Islet precursor cell (in vitro differentiated cells): ENCODE results near the gene ZNF446.
"Not testable (repeated sequence)": the region's sequence is repeated elsewhere in the genome, so short reads cannot be mapped to it uniquely, and the experiment has no call there.

Experiments
- DNase-seq: peaks from one replicate; pipeline ENCODE4 v3.0.0-alpha.2; 2018

The ZNF446 gene

DNA sequence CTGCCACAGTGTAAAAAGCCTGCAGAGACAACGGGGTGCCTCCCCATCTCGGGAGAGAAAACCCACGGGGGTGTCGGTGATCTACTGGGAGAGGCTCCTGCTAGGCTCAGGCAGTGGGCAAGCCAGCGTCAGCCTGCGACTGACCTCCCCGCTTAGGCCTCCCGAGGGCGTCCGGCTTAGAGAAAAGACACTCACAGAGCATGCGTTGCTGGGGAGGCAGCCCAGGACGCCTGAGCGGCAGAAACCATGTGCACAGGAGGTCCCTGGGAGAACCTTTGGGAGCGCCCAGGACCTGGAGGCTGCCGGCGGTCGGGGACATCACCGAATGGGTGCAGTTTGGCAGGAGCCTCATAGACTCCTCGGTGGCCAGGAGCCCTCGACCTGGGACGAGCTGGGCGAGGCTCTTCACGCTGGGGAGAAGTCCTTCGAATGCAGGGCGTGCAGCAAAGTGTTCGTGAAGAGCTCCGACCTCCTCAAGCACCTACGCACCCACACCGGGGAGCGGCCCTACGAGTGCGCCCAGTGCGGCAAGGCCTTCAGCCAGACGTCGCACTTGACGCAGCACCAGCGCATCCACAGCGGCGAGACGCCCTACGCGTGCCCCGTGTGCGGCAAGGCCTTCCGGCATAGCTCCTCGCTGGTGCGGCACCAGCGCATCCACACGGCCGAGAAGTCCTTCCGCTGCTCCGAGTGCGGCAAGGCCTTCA lies 5.2 kb upstream of the ZNF446 start:
- DNase-seq = not testable (repeated sequence)

DNA sequence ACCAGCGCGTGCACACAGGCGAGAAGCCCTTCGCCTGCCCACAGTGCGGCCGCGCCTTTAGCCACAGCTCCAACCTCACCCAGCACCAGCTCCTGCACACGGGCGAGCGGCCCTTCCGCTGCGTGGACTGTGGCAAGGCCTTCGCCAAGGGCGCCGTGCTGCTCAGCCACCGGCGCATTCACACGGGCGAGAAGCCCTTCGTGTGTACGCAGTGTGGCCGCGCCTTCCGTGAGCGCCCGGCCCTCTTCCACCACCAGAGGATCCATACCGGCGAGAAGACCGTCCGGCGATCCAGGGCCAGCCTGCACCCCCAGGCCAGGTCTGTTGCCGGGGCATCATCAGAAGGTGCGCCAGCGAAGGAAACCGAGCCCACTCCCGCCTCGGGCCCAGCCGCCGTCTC lies 4.4 kb upstream of the ZNF446 start:
- no peak for DNase-seq

DNA sequence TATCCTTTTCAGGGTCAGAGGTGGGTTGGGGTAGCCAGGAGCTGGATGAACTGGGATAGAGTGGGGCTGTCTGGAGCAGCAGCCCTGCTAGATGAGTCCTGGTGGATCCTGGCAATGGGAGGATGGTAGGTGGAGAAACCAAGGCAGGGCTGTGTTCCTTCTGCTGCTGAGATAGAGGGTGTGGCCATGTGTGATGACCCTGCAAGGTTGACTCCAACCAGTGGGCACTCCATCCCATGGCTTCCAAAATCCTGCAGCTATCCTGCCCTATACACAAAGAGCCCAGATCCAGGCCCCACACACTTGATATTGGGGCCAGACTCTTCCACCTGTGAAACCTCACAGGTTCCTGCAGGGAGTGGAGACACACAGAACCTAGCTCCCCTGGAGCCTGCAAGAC lies 2.4 kb upstream of the ZNF446 start:
- DNase-seq = no peak

DNA sequence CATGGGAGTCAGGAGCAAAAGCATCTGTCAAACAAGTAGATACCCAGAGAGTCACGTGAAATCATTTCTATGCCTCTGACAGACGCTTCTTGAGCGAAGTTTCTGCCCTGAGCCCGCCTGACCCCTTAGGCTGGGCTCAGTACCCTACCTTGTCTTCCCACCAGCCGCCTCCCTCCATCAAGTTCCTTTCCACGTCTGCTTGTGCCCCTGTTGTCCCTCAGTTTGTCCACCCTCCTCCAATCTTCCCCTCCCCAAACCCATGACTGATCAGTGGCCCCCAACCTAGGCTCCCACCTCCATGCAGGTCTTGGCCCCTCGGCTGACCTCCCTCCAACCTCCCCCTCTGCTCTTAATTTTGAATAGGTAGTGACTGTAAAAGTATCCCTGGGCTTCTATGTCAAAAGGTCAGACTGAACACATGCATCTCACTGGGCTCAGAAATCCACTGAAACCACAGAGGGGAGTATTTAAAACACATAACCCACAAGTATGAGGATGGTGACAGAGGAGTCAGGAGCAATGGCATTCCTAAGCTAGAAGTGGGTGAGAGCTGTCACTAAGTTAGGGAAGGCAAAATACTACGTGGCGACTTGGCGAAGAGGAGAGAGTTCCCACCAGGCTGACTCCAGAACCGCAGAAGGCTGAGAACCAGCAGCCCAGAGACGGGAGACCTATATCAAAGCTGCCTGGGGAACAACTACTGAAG lies 1.7 kb upstream of the ZNF446 start:
- DNase-seq = peak; percentile 51

DNA sequence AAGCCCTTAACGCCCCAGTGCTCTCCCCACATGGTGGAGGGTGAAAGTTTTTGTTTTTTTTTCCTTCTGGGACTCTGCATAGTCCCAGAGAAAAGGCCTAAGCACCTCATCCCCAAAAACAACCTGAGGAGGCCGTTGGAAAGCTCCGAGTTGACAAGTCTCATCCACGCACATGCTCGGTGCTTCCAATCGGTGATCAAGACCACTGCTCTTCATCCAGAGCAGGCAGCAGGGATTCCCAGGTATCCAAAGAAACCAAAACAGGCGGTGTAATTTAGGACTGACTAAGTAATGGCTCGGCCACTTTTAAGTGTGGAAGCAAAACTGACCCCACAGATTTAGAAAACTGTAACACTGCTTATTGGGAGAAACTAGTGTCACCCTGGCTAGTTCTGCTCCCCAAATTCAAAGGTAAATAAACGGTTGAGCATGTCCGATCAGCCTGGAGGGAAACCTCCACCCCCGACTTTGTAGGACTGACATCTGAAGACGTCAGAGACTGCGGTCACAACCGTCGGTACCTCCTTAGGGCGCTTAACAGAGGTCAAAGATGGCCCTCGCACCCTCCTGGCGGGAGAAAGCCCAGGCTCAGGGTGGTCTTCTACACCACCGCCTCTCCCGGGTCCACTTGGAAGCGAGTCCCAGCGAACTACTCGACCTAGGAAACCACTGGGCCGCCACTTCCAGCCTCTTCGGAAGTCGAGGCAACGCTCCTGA lies 997 bp upstream of the ZNF446 start:
- peak; percentile 51 for DNase-seq

DNA sequence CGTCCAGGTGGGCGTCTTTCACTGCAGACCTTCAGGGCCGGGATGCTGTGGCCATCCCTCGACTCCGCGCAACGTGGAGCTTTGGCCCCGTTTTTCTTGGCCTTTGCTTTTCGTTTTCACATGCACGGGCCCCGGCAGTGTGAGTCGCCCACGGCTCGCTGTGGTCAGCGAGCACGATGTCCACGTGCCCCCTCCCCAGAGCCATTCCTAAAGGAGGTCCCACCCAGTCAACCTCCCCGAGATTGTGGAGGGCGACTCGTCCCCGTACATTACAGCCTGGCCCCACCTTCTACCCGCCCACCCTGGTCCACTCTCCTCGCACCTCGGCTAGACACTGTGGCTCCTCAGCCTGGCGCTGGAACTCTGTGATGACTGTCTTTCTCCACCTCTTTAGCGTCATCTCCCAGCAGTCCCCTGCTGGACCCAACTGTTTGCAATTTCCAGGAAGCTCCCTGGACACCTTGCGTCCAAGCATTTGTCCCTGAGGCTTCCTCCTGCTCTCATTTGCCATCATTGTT lies 405 bp downstream of the ZNF446 start:
- peak; percentile 57 for DNase-seq

DNA sequence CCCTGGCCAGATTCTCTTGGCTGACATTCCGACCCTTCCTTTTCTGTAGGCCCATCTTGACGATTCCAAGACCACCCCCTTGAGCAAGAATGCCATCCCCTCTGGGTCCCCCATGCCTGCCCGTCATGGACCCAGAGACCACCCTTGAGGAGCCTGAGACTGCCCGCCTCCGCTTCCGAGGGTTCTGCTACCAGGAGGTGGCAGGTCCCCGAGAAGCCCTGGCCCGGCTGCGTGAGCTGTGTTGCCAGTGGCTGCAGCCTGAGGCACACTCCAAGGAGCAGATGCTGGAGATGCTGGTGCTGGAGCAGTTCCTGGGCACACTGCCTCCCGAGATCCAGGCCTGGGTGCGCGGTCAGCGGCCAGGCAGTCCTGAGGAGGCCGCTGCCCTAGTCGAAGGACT lies 978 bp downstream of the ZNF446 start:
- peak; percentile 50 for DNase-seq

DNA sequence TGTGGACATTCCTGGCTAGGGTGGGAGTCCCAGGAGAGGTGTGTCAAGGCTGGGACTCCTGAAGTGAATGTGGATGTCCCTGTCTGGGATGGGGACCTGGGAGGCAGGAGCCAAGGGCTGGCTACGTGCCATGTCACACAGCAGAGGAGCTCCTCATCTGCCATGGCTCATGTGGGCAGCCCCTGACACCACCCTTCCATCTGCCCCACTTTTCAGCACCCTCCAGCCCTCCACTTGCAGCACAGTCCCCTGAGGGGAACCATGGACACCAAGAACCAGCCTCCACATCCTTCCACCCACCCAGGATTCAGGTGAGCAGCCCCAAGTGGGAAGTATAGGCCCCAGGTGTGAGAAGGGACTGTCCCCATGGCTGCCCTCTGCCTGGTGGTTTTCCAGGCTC lies 1.7 kb downstream of the ZNF446 start:
- DNase-seq = no peak

DNA sequence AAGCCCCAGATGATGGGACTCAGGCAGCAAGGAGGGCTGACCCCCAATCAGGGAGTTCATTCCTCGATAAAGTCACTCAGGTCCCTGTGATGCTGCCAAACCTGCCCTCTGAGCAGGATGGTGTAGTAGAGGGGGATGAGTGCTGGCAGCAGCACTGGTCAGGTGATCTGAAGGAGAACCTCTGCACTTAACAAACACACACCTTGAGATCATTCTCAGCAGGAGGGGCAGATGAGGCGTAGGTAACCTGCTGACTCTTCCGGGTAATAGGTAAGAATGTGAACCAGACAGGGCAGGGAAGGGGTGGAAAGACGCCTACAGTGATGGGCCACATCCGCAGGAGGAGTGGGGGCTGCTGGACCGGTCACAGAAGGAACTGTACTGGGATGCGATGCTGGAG lies 3.2 kb downstream of the ZNF446 start:
- no peak for DNase-seq

DNA sequence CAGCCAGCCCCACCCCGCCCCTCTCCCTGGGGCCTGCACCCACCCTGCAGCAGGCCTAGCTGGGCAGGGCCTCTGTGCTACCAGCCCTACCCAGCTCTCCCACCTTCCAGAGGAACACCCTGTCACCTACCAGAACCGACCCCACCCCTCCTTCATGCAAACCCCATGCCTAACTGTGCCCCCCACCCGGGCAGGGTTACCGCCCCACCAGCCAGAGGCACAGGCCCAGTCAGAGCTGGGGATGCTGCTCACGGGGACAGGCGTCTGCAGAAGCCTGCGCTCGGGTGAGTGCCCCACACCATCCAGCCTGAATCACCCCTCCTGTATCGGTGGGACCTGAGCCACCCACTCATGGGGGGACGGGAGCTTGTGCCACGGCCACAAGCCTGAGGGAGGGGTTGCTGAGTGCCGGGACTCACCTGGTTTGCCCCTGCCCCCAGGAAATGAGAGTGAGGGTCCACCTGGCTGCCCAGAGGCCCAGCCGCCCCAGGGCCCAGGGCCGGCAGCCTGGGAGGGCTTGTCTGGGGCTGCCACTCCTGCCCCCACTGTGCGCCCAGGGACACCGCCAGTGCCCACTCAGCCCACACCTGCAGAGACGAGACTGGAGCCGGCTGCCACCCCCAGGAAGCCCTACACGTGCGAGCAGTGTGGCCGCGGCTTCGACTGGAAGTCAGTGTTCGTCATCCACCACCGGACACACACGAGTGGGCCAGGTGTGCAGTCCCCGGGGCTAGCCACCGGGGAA lies 3.8 kb downstream of the ZNF446 start:
- no peak for DNase-seq

DNA sequence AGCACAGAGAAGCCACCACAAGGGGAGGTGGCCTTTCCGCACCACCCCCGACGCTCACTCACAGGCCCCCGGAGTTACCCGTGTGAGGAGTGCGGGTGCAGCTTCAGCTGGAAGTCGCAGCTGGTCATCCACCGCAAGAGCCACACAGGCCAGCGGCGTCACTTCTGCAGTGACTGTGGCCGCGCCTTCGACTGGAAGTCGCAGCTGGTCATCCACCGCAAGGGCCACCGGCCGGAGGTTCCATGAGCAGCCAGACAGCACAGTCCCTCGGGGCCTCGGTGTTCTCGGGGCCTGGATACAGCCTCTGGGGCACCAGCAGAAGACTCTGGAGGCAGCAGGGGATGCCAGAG lies 4.3 kb downstream of the ZNF446 start:
- DNase-seq = no peak

DNA sequence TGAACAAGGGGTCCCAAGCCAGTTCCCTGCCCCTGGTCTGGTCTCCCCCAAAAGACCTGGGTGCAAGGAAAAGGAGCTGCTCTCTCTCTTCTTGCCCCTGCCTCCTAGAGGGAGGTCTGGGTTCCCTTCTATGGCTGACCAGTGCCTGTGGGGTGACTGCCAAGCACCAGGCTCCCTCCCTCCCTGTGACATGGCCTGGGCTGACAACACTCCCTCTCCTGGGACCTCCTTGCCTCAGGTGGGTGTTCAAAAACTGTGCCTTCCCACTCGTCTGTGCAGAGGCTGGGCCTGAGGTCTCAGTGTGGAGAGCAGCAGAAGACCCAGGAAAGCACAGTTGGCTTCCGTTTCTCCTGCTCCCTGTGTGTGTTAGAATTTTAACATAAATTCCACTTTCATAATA lies 4.7 kb downstream of the ZNF446 start:
- DNase-seq = no peak

DNA sequence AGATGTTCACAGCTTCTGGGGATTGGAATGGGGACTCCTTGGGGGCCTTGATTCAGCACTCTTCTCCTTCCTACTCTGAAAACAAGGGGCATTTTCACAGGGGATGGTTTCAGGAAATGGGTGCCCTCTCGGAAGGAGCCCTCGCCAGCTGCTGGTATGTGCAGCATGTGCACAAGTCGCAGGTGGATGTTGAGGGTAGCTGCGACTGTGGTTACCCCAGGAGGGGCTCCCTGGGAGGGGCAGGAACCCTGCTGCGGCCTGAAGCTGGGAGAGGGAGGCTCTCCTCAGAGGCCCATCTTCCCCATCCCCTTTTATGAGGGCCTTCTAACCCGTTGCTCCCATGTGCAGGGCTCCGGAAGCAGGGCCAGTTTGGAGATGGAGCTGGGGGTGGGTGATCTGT lies 6.2 kb downstream of the ZNF446 start:
- no peak for DNase-seq

DNA sequence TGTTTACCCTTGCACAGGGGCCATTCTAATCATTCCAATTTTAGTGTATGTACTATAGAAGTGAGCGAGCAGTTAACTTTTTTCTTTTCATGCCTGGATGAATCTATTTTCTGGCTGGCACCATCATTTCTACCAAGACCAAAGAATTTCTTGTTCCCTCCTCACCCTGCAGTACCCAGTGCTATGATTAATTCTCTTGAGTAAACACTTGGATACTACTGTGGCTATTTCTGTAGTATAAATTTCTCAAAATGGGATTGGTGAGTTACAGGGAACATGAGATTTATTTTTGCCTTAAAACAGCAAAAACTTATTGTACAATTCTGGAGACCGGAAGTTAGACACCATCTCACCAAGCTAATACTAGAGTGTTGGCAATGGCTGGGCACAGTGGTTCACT lies 7.6 kb downstream of the ZNF446 start:
- no peak for DNase-seq

DNA sequence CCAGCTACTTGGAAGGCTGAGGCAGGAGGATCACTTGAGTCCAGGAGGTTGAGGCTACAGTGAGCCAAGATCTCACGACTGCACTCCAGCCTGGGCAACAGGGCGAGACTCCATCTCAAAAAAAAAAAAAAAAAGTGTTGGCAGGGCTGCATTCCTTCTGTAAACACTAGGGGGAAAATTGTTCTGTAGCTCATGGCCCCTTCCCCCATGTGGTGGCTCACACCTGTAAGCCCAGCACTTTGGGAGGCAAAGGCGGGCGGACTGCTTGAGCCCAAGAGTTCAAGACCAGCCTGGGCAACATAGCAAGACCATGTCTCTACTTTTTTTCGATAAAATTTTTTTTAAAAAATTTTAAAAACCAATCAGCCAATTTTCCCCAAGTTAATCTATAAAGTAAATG lies 8.2 kb downstream of the ZNF446 start:
- not testable (repeated sequence) for DNase-seq

DNA sequence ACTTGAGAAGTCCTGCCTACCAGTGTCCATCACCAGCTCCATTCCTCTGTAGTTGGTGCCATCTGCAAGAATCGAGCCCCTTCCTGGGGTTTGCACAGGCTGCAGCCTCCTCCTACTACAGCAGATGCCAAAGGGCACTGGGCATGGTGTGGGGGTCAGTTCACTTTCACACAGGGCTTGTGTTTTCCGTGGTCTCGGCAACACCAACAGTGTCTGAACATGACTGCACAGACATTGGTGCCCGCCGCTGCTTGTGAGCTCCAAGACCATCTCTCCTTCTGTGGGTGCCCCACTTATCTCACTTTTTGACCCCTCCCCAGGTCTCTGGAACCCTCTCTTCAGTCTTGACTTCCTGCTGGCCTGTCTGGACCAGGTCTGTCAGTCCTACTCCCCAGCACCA lies 15.2 kb downstream of the ZNF446 start:
- DNase-seq = no peak

DNA sequence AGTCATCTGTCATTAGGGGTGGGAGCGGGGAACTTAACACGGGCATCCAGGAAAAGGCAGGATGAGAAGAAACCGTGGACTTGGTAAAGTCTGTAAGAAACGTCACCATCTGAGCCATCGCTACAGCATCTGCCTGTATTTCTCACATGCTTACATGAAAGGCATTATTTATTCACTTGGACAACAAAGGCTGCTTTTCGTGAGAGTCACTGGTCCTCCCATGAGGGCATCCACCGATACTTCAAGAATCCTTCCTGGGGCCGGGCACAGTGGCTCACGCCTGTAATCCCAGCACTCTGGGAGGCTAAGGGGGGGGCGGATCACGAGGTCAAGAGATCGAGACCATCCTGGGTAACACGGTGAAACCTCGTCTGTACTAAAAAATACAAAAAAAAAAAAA lies 16.1 kb downstream of the ZNF446 start:
- no peak for DNase-seq

DNA sequence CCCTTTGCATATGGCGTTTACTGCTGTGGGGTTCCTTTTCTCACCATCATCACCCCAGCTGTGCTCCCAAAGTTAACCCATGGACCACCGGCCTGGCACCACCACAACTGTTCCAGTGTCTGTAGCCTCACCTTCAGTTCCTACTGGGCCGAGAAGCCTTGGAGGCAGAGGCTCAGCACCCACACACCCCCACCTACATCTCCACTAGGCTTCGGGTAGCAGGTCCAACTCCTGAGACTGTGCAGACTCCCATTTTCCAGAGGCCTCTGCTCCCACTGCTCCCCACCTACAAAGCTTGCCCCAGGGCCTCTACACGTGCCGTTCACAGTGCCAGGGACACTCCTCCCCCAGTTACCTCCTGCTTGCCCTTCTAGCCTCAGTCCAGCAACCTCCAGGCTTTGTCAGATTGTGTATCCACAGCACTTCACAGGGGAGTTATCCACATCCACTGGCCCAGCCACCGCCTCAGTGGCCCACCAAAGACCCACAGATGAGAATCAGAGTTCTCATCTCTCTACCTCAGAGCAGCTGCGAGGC lies 21.6 kb downstream of the ZNF446 start:
- peak; percentile 50 for DNase-seq

DNA sequence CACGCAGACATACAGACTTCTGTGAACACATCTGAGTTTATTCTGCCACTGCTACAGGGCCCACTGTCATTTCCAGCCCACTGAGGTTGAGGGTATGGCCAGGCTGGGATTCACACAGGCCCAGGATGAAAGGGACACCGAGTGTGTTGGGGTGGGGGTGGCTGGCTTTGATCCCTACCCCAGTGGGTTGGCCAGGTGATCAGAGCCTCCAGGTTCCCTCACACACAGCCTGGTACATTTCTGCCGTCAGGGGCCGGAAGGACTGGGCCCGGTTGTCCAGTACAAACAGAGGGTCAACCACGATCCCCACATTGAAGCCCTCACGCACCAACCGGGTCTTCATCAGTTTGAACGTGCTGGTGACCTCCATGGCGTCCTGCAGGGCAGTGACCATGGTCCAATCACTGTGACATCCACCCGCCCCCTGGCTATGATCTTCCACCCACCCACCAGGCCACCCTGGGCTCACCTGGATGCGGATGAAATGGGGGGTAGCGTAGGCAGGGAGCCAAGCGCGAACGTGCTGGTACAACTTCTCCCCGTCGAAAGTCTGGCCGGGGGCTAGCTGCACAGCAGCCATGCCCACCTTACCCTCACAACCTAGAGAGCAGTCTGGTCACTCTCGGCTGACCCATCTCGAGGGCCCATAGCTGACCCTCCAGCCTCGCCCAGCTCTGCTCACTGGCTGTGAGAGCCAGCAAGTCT lies 22.3 kb downstream of the ZNF446 start:
- peak; percentile 48 for DNase-seq

DNA sequence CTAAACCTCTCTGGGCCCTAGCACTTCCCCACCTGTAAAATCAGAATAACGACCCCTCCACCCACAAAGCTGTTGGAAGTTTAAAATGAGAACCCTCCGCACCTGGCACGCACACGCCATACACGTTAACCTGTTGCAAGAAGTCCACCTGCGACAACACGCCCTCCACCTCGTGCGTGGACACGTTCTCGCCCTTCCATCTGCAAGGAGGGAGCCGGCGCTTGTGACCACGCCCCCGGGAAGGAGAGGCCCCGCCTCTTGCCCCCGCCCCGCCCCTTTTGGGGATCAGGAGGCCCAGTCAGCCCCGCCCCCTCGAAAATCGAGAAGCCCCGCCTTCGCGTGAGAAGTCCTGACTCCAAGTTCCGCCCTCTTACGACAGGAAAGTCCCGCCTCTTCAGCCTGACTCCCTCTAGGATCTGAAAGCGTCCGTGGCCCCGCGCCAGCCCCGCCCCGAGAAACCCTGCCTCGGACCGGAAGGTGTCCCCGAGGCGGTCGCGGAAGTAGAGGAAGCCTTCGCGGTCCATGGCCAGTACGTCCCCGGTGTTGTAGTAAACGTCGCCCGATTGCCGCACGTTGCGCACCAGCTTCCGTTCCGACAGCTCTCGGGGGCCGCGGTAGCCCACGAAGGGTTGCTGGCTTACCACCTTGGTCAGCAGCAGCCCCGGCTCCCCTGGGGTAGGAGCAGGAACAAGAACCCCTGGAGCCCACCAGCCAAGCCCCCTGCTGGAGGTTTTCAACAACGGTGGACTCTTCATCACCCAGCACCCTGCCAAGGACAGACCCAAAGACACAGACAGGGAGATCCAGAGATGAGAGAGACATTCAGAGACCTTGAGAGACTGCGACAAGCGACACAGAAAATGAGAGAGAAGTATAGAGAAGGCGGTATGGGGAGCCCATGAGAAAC lies 23.1 kb downstream of the ZNF446 start:
- DNase-seq = peak; percentile 99

DNA sequence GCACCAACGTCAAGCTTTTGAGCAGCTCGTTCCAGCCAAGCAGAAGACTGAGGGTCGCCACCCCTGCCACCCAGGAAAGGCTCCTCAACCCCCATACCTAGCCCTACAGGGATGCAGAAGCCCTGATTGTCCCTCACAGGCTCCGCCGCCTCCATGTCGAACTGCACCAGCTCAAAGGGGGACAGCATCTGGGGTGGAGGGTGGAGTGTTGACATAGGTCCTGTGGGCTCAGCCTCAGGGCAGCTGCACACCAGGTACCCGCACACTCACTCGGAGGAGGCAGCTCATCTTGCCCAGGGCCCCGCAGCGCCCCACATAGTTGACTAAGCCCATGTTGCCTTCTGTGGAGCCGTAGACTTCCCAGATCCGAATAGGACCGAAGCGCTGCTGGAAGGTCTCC lies 24.1 kb downstream of the ZNF446 start:
- no peak for DNase-seq
